Measurements from ENCODE around the gene IL34. TPM values are rescaled to one million over a fixed set of nuclear protein-coding genes. Genes with fewer than 3 reads are reported as not detected.

IL34 gene
- total RNA-seq, 1 experiment from 2014 or later = 0.35 TPM

DNA sequence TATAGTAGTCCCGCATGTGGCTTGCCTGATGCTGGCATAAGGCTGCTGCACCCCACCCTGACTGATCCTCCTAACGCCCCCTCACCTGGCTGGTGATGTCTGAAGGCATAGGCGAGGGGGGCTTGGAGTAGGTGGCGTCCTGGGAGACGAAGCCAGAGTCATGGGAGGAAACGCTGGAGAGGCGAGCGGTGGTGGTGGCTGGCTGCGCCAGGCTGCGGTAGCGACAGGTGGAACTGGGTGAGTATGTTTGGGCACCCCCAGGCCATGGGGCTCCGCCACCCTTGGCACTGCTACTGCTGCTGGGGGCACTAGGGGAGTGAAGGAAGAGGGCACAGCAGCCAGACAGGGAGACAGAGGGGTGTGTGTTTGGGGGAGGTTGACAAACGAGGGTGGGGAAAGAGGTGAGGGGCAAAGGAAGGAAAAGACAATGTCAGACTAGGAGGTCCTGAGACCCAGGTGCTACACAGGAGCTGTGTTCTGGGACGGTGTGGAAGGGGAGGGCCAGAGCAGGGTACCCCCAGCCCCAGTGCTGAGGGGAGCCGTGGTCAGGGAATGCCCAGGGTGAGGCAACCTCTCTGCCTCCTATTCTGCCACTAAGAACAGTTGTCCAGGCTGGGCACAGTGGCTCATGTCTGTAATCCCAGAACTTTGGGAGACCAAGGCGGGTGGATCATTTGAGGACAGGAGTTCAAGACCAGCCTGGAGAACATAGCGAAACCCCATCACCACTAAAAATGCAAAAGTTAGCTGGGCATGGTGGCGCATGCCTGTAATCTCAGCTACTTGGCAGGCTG is 28.1 kb downstream of the IL34 start:
- intact Hi-C loops (cut with micrococcal nuclease; ENCODE audit: unreplicated experiment) = no loop called here
- BruUV-seq (replicated peaks) = no TSS peak
- Mint-ChIP-seq H3K9me3 (ENCODE audit: low read depth, unreplicated experiment) (no peaks in the 10 kb centered on the region), H3K36me3 (ENCODE audit: insufficient read depth, unreplicated experiment) (peaks cover 18% of the 10 kb centered on the region), H3K4me3 (ENCODE audit: low read depth, unreplicated experiment) (no peak overlapping the region), H3K4me1 (ENCODE audit: low read depth, unreplicated experiment) (no peaks in the 10 kb centered on the region), H3K27me3 (ENCODE audit: unreplicated experiment) (no peaks in the 10 kb centered on the region), H3K27ac (ENCODE audit: unreplicated experiment) (no peak overlapping the region)
- TF ChIP-seq, protein P1, sequence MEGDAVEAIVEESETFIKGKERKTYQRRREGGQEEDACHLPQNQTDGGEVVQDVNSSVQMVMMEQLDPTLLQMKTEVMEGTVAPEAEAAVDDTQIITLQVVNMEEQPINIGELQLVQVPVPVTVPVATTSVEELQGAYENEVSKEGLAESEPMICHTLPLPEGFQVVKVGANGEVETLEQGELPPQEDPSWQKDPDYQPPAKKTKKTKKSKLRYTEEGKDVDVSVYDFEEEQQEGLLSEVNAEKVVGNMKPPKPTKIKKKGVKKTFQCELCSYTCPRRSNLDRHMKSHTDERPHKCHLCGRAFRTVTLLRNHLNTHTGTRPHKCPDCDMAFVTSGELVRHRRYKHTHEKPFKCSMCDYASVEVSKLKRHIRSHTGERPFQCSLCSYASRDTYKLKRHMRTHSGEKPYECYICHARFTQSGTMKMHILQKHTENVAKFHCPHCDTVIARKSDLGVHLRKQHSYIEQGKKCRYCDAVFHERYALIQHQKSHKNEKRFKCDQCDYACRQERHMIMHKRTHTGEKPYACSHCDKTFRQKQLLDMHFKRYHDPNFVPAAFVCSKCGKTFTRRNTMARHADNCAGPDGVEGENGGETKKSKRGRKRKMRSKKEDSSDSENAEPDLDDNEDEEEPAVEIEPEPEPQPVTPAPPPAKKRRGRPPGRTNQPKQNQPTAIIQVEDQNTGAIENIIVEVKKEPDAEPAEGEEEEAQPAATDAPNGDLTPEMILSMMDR (IDR thresholded peaks at IDR 0.05; ENCODE audit: unreplicated experiment) = no peak
- CTCF ChIA-PET = no interaction called here
- DNase-seq = no peak

DNA sequence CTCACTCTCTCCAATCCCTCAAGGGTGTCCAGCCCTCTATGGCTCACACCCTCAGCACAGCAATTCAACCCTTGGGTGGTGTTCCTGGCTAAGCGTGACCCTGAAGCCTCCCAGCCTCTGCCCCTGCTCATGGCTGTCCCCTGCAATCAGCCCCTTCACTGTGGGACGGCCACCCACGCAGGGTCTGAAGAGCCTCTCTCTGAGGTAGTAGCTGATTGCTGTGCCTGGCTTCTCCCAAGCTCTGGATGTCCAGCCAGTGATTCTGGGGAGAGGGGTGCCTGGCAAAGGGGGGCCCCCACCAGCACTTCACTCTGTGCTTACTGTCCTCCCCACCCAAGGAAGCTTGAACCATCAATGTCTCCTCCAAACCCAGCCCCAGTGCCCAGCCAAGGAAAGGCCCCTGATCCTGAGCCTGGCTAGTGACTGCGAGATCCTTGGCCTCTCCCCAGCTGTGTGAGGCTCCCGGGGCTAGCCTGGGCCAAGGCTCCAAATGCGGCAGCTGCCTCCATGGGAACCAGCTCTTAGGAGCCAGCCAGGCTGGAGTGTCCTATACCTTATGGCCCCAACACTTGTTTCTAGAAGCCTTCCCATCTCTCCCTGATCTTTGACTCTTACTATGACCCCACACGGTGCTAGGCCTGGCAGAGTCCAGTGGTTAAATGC is 29.6 kb downstream of the IL34 start:
- Mint-ChIP-seq H3K4me1 (ENCODE audit: low read depth, unreplicated experiment) (no peaks in the 10 kb centered on the region), H3K4me3 (ENCODE audit: low read depth, unreplicated experiment) (no peak overlapping the region), H3K27ac (ENCODE audit: unreplicated experiment) (no peak overlapping the region), H3K9me3 (ENCODE audit: low read depth, unreplicated experiment) (no peaks in the 10 kb centered on the region), H3K36me3 (ENCODE audit: insufficient read depth, unreplicated experiment) (peaks cover 28% of the 10 kb centered on the region), H3K27me3 (ENCODE audit: unreplicated experiment) (no peaks in the 10 kb centered on the region)
- intact Hi-C loops (cut with micrococcal nuclease; ENCODE audit: unreplicated experiment) = no loop called here
- TF ChIP-seq, protein P1 (IDR thresholded peaks at IDR 0.05; ENCODE audit: unreplicated experiment) = no peak
- no peak for DNase-seq
- CTCF ChIA-PET = no interaction called here
- BruUV-seq (replicated peaks) = no TSS peak

DNA sequence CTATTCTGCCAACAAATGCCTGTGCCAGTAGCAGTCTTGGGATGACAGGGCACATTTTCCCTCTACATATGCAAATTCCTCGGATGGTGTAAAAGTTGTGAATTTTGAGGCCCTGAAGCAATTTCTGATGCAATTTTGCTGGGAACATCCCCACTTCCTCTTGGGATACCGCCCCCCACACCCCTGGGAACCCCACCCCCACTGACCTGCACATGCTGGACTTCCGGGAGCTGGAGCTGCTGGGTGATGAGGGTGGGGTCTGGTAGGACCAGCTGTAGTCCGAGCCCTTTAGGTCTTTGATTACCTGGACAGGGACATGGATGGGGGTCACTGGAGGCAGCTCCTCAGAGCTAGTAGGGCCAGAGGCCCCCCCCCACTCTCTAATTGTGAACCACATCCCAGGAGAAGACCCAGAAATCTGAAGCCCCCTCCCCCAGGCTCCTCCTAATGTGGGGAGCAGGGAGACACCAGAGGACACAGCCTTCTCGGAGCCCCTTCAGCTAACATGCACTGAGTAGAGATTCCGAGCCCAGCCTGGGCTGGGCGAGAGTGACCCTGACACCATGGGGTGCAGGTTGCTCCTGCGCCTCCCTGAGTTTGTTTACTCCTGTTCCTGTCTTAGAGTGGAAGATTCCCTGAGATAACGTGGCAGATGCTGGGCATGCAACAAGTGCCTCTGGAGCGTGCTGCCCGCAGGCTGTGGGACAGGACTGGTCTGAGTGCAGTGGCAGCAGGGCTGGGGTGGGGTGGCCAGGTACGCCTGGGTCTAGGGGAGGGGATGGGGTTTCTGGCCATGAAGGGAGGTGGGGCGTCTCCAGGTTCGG is 30.5 kb downstream of the IL34 start:
- no peak for DNase-seq
- Mint-ChIP-seq H3K4me3 (ENCODE audit: low read depth, unreplicated experiment) (no peak overlapping the region), H3K27ac (ENCODE audit: unreplicated experiment) (no peak overlapping the region), H3K27me3 (ENCODE audit: unreplicated experiment) (no peaks in the 10 kb centered on the region), H3K36me3 (ENCODE audit: insufficient read depth, unreplicated experiment) (peaks cover 23% of the 10 kb centered on the region), H3K9me3 (ENCODE audit: low read depth, unreplicated experiment) (no peaks in the 10 kb centered on the region), H3K4me1 (ENCODE audit: low read depth, unreplicated experiment) (no peaks in the 10 kb centered on the region)
- CTCF ChIA-PET = no interaction called here
- intact Hi-C loops (cut with micrococcal nuclease; ENCODE audit: unreplicated experiment) = no loop called here
- TF ChIP-seq, protein P1 (IDR thresholded peaks at IDR 0.05; ENCODE audit: unreplicated experiment) = no peak
- no TSS peak for BruUV-seq (replicated peaks)

DNA sequence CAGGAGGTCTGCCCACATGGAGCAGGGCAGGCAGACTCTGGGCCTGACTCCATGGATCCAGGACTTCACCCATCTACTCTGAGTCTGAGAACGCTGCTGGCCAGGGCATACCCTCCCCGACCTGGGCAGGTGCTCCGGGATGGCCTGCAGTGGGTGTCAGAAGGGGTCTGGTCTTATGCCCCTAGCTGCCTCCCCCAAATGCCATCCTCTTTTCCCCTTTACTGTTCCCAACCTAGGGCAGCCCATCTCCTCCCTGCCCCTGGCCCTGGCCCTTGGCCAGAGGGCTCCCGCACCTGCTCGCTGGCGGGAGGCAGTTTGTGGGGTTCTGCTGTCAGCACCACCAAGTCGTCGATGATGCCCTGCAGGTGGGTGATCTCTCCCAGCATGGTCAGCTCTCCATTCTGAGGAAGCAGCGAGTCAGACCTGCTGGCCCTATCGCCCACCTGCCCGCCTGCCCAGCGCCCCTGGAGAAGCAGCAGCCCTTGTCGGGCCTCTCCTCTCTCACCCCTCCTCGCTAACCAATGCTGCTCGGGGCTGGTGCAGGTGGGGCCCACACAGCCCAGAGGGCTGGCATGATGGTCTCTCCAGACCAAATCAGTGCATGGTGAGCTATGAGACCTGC is 31.3 kb downstream of the IL34 start:
- Mint-ChIP-seq H3K27ac (ENCODE audit: unreplicated experiment) (no peak overlapping the region), H3K4me3 (ENCODE audit: low read depth, unreplicated experiment) (no peak overlapping the region), H3K4me1 (ENCODE audit: low read depth, unreplicated experiment) (no peaks in the 10 kb centered on the region), H3K36me3 (ENCODE audit: insufficient read depth, unreplicated experiment) (peaks cover 21% of the 10 kb centered on the region), H3K9me3 (ENCODE audit: low read depth, unreplicated experiment) (no peaks in the 10 kb centered on the region), H3K27me3 (ENCODE audit: unreplicated experiment) (no peaks in the 10 kb centered on the region)
- CTCF ChIA-PET = interaction anchor here (1.9 kb wide), 1 partner anchor 93 kb away, joined by 5 read pairs; no protein-coding TSS in a partner anchor
- no peak for DNase-seq
- TF ChIP-seq, protein P1 (IDR thresholded peaks at IDR 0.05; ENCODE audit: unreplicated experiment) = no peak
- no TSS peak for BruUV-seq (replicated peaks)
- intact Hi-C loops (cut with micrococcal nuclease; ENCODE audit: unreplicated experiment) = no loop called here
